HG03025 (cell line): ENCODE measurements around the gene CPZ.
"Not testable (repeated sequence)": the region's sequence is repeated elsewhere in the genome, so short reads cannot be mapped to it uniquely, and the experiment has no call there.

Experiments used
- ATAC-seq: cut with Tn5 transposase; IDR thresholded peaks from one replicate; pipeline ENCODE4 v1.9.1; 2021; ENCODE audit warnings: mild to moderate bottlenecking, moderate library complexity; ENCODE audit not compliant: unreplicated experiment, low FRiP score

The CPZ gene

GRCh38 chr4:8630240-8630905 is 37.8 kb downstream of the CPZ start:
- not testable (repeated sequence) for ATAC-seq

- not testable (repeated sequence) for ATAC-seq
These were observed 39.3 kb downstream of the CPZ start for GRCh38 chr4:8631896-8632295.

GRCh38 chr4:8634773-8635172 is 42.2 kb downstream of the CPZ start:
- not testable (repeated sequence) for ATAC-seq

- not testable (repeated sequence) for ATAC-seq
These were observed 43.5 kb downstream of the CPZ start for GRCh38 chr4:8635897-8636554.

- no peak for ATAC-seq
These were observed 45.0 kb downstream of the CPZ start for GRCh38 chr4:8637456-8637984.

GRCh38 chr4:8639021-8639420 is 46.5 kb downstream of the CPZ start:
- no peak for ATAC-seq

- no peak for ATAC-seq
These were observed 47.5 kb downstream of the CPZ start for GRCh38 chr4:8639777-8640720.

- ATAC-seq: no peak
These were observed 48.3 kb downstream of the CPZ start for GRCh38 chr4:8640816-8641215.

GRCh38 chr4:8641256-8641655 is 48.7 kb downstream of the CPZ start:
- ATAC-seq: no peak

GRCh38 chr4:8641931-8642650 is 49.5 kb downstream of the CPZ start:
- ATAC-seq: no peak

- no peak for ATAC-seq
These were observed 50.2 kb downstream of the CPZ start for GRCh38 chr4:8642651-8643321.

- no peak for ATAC-seq
These were observed 50.9 kb downstream of the CPZ start for GRCh38 chr4:8643441-8643840.

GRCh38 chr4:8643986-8644385 is 51.4 kb downstream of the CPZ start:
- no peak for ATAC-seq

- ATAC-seq: no peak
These were observed 51.9 kb downstream of the CPZ start for GRCh38 chr4:8644461-8644891.

GRCh38 chr4:8644966-8645752 is 52.6 kb downstream of the CPZ start:
- ATAC-seq: no peak

GRCh38 chr4:8645753-8646124 is 53.2 kb downstream of the CPZ start:
- ATAC-seq: no peak

GRCh38 chr4:8646296-8647093 is 53.9 kb downstream of the CPZ start:
- no peak for ATAC-seq

- ATAC-seq: no peak
These were observed 54.6 kb downstream of the CPZ start for GRCh38 chr4:8647094-8647570.
